ENCODE results near the gene RBMS3. TPM values are rescaled to one million over a fixed set of nuclear protein-coding genes. Genes with fewer than 3 reads are reported as not detected.

The RBMS3 gene
- total RNA-seq, 1 donor from 2014 or later = 65.1 TPM

DNA sequence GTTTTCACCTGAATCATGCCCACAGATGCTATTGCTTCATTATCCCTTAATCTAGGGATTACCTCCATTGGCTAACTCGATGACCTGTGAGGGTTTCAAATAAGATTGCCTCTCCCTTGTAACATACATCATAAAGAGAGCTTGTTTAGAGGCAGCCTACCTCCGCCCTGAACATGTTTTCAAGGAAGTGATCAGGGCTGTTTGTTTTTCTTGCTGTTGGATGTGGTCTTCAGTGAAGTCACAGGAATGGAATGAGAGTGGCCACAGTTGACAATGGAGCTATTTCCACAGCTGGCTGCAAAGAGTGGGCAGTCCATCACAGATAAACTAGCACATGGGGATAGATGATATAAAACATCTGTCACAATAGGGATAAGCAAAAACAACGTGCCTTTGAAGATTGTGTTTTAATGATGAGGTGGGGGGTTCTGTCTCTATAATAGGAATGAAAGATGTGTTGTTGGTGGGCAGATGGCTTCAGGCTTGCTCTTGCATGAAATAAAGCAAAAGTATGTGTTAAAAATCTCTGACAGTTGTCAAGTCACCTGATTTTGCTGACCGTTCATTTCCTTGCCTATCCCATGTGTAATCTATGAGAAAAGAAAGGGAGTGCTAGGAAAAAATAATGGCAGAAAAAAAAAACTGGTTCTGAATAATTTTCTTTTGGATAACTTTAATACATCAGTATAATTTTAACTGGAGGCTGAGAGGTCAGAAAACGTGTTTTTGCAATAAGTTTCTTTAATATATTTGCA, 642.3 kb downstream of the RBMS3 start:
- TF ChIP-seq, protein P1, sequence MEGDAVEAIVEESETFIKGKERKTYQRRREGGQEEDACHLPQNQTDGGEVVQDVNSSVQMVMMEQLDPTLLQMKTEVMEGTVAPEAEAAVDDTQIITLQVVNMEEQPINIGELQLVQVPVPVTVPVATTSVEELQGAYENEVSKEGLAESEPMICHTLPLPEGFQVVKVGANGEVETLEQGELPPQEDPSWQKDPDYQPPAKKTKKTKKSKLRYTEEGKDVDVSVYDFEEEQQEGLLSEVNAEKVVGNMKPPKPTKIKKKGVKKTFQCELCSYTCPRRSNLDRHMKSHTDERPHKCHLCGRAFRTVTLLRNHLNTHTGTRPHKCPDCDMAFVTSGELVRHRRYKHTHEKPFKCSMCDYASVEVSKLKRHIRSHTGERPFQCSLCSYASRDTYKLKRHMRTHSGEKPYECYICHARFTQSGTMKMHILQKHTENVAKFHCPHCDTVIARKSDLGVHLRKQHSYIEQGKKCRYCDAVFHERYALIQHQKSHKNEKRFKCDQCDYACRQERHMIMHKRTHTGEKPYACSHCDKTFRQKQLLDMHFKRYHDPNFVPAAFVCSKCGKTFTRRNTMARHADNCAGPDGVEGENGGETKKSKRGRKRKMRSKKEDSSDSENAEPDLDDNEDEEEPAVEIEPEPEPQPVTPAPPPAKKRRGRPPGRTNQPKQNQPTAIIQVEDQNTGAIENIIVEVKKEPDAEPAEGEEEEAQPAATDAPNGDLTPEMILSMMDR (IDR thresholded peaks at IDR 0.05; ENCODE audit: partially characterized antibody, unreplicated experiment) = no peak
- H3K27ac Mint-ChIP-seq (ENCODE audit: unreplicated experiment) = peak overlapping the region; percentile 7
- no peak for DNase-seq
- no peak overlapping the region for H3K4me3 Mint-ChIP-seq (ENCODE audit: unreplicated experiment)
- H3K27me3 Mint-ChIP-seq (ENCODE audit: unreplicated experiment) = no peaks in the 10 kb centered on the region
- H3K9me3 Mint-ChIP-seq (ENCODE audit: unreplicated experiment) = no peaks in the 10 kb centered on the region
- no peaks in the 10 kb centered on the region for H3K36me3 Mint-ChIP-seq (ENCODE audit: unreplicated experiment)
- peaks cover 6% of the 10 kb centered on the region for H3K4me1 Mint-ChIP-seq (ENCODE audit: low read depth, unreplicated experiment)

DNA sequence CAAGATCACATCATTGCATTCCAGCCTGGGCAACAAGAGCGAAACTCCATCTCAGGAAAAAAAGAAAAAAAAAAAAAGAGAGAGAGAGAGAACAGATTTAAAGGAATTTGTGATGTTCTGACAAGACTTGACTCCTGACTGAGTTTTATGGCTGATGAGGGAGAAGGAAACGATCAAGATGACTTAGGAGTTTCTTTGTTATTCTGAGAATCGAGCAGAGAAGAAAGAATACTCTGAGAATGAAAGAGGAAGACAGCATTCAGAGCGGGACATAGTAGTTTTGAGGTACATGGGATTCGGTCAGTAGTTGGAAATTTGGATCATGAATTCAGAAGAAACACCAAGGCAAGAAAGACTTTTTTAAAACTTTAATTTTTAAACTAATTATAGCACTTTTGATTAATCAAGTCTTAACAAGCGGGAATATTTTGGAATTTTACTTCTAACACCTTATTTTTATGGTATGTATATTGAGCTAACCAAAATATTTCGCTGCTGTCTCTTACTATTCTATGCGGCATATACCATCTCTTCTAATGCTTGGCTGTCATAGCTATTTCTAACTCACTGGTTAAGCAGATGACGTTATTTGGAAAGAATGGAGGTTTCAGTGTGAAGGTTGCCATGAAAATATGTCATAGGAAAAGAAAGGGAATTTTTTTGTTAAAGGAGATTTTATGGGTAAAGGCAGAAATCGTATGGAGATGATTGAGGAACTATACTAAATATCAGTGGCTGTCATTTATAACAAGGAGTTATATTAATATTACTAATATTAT, 644.1 kb downstream of the RBMS3 start:
- DNase-seq = no peak
- Mint-ChIP-seq H3K27me3 (ENCODE audit: unreplicated experiment) (no peaks in the 10 kb centered on the region), H3K4me3 (ENCODE audit: unreplicated experiment) (no peak overlapping the region), H3K27ac (ENCODE audit: unreplicated experiment) (no peak overlapping the region), H3K4me1 (ENCODE audit: low read depth, unreplicated experiment) (peaks cover 6% of the 10 kb centered on the region), H3K9me3 (ENCODE audit: unreplicated experiment) (no peaks in the 10 kb centered on the region), H3K36me3 (ENCODE audit: unreplicated experiment) (no peaks in the 10 kb centered on the region)
- TF ChIP-seq, protein P1 (IDR thresholded peaks at IDR 0.05; ENCODE audit: partially characterized antibody, unreplicated experiment) = no peak

DNA sequence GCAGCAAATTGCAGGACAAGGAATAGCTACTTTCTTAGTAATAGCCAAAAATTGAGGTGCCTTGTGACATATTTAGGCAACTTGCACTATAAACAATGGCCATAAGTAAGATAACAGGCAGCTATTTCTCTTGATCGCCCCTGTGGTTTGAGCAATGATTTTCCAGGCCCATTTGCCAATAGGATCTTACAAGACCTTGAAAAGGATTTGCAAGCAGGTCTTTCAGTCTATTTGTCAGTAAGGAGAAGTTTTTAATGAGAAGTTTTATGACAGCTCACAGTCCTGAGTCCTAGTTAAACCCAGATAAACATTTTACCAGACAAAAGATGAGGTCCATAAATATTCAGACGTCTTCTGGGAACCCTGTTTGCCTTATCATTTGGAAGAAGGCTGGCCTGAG, 645.5 kb downstream of the RBMS3 start:
- Mint-ChIP-seq H3K36me3 (ENCODE audit: unreplicated experiment) (no peaks in the 10 kb centered on the region), H3K27ac (ENCODE audit: unreplicated experiment) (no peak overlapping the region), H3K9me3 (ENCODE audit: unreplicated experiment) (no peaks in the 10 kb centered on the region), H3K27me3 (ENCODE audit: unreplicated experiment) (no peaks in the 10 kb centered on the region), H3K4me1 (ENCODE audit: low read depth, unreplicated experiment) (peaks cover 6% of the 10 kb centered on the region), H3K4me3 (ENCODE audit: unreplicated experiment) (no peak overlapping the region)
- TF ChIP-seq, protein P1 (IDR thresholded peaks at IDR 0.05; ENCODE audit: partially characterized antibody, unreplicated experiment) = no peak
- no peak for DNase-seq

DNA sequence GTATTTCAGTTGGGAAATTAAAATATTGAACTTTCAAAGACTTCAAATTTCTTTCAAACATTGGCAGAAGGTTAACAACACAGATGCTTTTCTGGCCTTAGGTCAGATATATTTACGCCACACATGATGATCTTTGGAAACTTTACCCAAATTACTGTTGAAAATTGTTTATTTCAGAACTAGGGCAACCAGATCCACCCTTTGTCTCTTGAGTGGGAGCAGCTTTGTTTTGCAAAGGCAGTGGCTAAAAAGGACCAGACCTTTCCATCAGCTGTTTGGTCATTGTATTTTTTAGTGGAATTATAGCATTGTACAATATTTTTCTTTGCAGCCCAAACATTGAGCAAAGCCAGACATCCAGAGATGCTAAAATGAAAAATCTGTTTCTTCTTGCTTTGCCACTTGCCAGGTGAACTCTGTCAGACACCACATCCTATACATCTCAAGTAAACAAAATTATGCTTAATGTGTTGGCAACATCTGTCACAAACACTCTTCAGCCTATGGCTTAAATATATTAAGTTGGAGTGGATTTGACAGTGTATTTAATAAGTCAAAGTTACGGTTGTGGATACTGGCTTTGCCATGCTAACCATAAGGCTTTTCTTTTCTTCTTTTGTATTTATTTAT, 651.9 kb downstream of the RBMS3 start:
- Mint-ChIP-seq H3K9me3 (ENCODE audit: unreplicated experiment) (no peaks in the 10 kb centered on the region), H3K4me3 (ENCODE audit: unreplicated experiment) (no peak overlapping the region), H3K27ac (ENCODE audit: unreplicated experiment) (no peak overlapping the region), H3K27me3 (ENCODE audit: unreplicated experiment) (no peaks in the 10 kb centered on the region), H3K36me3 (ENCODE audit: unreplicated experiment) (no peaks in the 10 kb centered on the region), H3K4me1 (ENCODE audit: low read depth, unreplicated experiment) (peaks cover 7% of the 10 kb centered on the region)
- no peak for DNase-seq
- TF ChIP-seq, protein P1 (IDR thresholded peaks at IDR 0.05; ENCODE audit: partially characterized antibody, unreplicated experiment) = no peak
